NT2/D1 (cell line): Measurements from ENCODE around the gene TOMM20.
"Not testable (repeated sequence)": the region's sequence is repeated elsewhere in the genome, so short reads cannot be mapped to it uniquely, and the experiment has no call there.

ENCODE experiments used
- DNase-seq: peaks from one replicate; pipeline ENCODE4 v3.0.0-alpha.2; 2011; ENCODE audit warnings: low read depth, low spot score
- H3K27me3 ChIP-seq: 2 replicates; pipeline ENCODE4 v1.6.0; 2011; ENCODE audit warnings: mild to moderate bottlenecking; ENCODE audit not compliant: insufficient read length, insufficient read depth
- H3K36me3 ChIP-seq: 2 replicates; pipeline ENCODE4 v1.6.1; 2011; ENCODE audit warnings: mild to moderate bottlenecking, low read length, mixed read lengths; ENCODE audit not compliant: insufficient read depth, insufficient read length
- H3K4me1 ChIP-seq: 2 replicates; pipeline ENCODE4 v1.5.1; 2011; ENCODE audit not compliant: insufficient read depth, insufficient read length
- H3K4me3 ChIP-seq: 2 replicates; pipeline ENCODE4 v1.5.1; 2011; ENCODE audit warnings: low read depth; ENCODE audit not compliant: insufficient read length
- H3K9ac ChIP-seq: 2 replicates; pipeline ENCODE4 v1.6.0; 2011; ENCODE audit warnings: low read depth; ENCODE audit not compliant: insufficient read length
- H3K9me3 ChIP-seq: 2 replicates; pipeline ENCODE4 v1.5.1; 2011; ENCODE audit warnings: mild to moderate bottlenecking, low read length; ENCODE audit not compliant: insufficient read depth
- SUZ12 ChIP-seq: IDR thresholded peaks from 2 replicates; pipeline ENCODE4 v1.6.1; 2011; ENCODE audit not compliant: insufficient read length, insufficient read depth; ENCODE audit errors: extremely low read depth
- YY1 ChIP-seq: IDR thresholded peaks from 2 replicates; pipeline ENCODE4 v1.6.1; 2011; ENCODE audit not compliant: insufficient read length, insufficient read depth
- ZNF274 ChIP-seq: IDR thresholded peaks from 2 replicates; pipeline ENCODE4 v1.6.1; 2011; ENCODE audit warnings: mild to moderate bottlenecking, low read depth, low read length

TOMM20 gene

DNA sequence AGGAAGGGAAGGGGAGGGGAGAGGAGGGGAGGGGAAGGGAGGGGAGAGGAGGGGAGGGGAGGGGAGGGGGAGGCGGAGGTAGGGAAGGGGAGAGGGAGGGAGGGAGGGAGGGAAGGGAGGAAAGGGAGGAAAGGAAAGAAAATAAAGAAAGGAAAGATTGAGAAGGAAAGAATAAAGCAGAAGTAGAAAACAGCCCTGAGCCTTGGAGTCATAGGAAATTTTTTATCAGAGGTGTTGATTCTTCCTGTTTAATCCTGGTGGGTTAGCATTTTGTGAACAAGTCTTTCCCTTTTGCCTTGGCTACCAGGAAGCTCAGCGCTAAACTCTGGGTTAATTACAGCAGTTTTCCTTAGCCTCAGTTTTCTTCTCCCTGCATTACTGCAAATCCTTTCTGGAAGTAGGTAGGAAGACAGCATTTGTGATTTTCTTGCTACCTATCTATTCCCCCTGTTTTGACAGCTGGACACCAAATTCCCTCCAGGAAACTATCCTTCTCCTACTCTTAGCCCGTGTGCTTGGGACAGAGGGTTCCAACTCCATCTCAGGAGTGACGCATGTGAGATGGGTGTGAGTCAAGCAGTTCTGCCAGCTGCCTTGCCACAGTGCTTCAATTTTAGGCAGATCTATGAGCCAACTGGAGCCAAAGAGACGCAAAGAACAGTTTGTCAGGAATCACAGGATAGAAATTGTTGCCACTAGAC, 26.9 kb downstream of the TOMM20 start:
- Histone ChIP-seq H3K9me3 (no peaks in the 10 kb centered on the region), H3K9ac (no peak overlapping the region), H3K4me3 (no peak overlapping the region), H3K27me3 (no peaks in the 10 kb centered on the region), H3K4me1 (no peaks in the 10 kb centered on the region), H3K36me3 (no peaks in the 10 kb centered on the region)
- no peak for TF ChIP-seq YY1
- TF ChIP-seq SUZ12: no peak
- TF ChIP-seq ZNF274: no peak
- DNase-seq: no peak

DNA sequence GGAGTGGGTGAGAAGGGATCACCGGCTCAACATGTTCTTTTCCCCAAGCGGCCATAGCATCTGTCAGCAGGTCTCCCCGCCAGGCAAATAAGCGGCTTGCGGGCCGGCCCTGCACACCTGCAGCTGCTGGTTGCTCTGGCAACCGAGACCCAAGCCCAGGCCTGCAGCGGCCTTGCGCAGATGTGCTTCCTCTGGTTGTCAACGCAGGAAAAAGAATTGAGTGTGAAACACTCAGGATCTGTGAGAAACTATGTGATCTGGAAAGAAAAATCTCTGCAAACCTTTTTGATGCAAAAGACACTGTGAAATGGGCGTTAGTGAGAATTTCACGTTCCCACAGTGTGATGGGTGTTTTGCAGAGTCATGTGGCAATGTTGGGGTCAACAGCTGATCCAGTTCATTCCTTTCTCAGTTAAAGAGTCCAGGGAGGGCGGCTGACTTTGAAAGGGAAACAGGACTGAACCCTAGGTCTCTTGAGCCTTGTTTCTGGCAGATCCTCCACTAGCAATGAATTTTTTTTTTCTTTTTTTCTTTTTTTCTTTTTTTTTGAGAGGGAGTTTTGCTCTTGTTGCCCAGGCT, 28.4 kb downstream of the TOMM20 start:
- H3K9me3 ChIP-seq: no peaks in the 10 kb centered on the region
- TF ChIP-seq ZNF274 (no peak), SUZ12 (no peak), YY1 (no peak)

DNA sequence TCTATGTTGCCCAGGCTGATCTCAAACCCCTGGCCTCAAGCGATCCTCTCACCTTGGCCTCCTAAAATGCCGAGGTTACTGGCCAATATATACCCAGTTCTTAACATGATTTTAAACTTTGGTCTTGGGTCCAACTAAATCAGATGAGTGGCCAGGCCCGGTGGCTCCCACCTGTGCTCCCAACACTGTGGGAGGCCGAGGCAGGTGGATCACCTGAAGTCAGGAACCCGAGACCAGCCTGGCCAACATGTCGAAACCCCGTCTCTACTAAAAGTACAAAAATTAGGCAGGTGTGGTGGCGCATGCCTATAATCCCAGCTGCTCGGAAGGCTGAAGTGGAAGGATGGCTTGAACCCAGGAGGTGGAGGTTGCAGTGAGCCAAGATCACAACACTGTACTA, 29.6 kb downstream of the TOMM20 start:
- no peak for TF ChIP-seq SUZ12
- TF ChIP-seq ZNF274: no peak
- no peak for TF ChIP-seq YY1
- DNase-seq: no peak
- H3K4me3 ChIP-seq: no peak overlapping the region
- no peaks in the 10 kb centered on the region for H3K4me1 ChIP-seq
- no peaks in the 10 kb centered on the region for H3K9me3 ChIP-seq
- H3K9ac ChIP-seq: no peak overlapping the region
- no peaks in the 10 kb centered on the region for H3K36me3 ChIP-seq
- no peaks in the 10 kb centered on the region for H3K27me3 ChIP-seq

More for the DNA sequence above, 28.4 kb downstream of the TOMM20 start:
- no peaks in the 10 kb centered on the region for H3K4me1 ChIP-seq
- DNase-seq: no peak
- H3K27me3 ChIP-seq: no peaks in the 10 kb centered on the region
- H3K36me3 ChIP-seq: no peaks in the 10 kb centered on the region
- H3K4me3 ChIP-seq: no peak overlapping the region
- H3K9ac ChIP-seq: no peak overlapping the region

DNA sequence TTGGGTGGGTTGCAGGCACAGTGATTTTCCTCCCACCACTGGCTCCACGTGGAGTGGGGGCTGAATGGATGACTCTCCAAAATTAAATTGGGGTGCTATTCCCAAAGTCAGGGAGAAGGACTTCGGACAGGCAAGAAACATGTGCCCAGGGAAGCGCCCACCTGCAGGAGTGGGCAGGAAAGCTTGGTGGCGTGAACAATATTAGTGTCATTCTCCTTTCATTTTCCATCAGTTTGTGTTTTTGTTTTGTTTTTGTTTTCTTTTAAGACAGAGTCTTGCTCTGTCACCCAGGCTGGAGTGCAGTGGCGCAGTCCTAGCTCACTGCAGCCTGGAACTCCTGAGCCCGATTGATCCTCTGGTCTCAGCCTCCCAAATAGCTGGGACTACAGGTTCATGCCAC, 30.1 kb downstream of the TOMM20 start:
- Histone ChIP-seq H3K9me3 (no peaks in the 10 kb centered on the region), H3K9ac (no peak overlapping the region), H3K4me3 (no peak overlapping the region), H3K36me3 (no peaks in the 10 kb centered on the region), H3K4me1 (no peaks in the 10 kb centered on the region), H3K27me3 (no peaks in the 10 kb centered on the region)
- no peak for DNase-seq
- no peak for TF ChIP-seq SUZ12
- no peak for TF ChIP-seq ZNF274
- TF ChIP-seq YY1: no peak

DNA sequence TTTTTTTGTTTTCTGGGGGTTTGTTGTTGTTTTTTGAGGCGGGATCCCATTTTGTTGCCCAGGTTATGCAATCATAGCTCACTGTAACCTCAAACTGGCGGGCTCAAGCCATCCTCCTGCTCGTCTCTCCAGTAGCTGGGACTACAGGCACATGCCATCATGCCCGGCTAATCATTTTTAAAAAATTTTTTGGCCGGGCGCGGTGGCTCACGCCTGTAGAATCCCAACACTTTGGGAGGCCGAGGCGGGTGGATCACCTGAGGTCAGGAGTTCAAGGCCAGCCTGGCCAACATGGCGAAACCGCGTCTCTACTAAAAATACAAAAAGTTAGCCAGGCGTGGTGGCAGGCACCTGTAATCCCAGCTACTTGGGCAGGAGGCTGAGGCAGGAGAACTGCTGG, 31.1 kb downstream of the TOMM20 start:
- not testable (repeated sequence) for H3K36me3 ChIP-seq, H3K9ac ChIP-seq, H3K9me3 ChIP-seq, H3K27me3 ChIP-seq, DNase-seq, H3K4me3 ChIP-seq, H3K4me1 ChIP-seq

DNA sequence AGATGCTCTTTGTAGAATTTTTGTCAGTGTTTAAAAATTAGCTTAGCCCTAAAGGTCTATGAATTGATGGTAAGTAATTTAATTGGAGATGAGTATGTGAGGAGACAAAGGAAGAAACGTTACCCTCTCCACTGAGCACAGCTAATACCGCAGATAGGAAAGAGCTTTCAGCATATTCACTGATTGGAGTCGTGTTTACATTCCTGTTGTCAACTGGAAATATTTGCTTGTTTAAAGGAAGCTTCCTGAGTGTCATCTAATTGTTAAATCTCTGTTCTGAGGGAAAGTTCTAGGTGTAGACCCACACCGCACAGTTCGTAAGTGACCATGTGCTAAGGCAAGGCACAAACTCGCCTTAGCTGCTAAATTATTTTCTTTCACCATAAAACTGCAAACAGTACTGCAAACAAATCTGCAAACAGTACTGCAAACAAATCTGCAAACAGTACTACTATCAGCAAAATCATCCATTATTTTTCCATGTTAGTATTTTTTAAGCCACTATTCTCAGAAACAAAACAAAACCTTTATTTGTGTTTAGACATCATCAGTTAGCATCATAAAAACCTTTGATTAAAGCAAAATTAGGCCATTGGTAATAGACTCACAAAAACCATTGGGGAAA, 32.6 kb downstream of the TOMM20 start:
- H3K27me3 ChIP-seq: no peaks in the 10 kb centered on the region
- no peaks in the 10 kb centered on the region for H3K36me3 ChIP-seq
- H3K9me3 ChIP-seq: no peaks in the 10 kb centered on the region
- H3K9ac ChIP-seq: no peak overlapping the region
- TF ChIP-seq ZNF274 (no peak), SUZ12 (no peak), YY1 (no peak)
- no peak for DNase-seq
- H3K4me1 ChIP-seq: peaks cover 7% of the 10 kb centered on the region
- H3K4me3 ChIP-seq: no peak overlapping the region

DNA sequence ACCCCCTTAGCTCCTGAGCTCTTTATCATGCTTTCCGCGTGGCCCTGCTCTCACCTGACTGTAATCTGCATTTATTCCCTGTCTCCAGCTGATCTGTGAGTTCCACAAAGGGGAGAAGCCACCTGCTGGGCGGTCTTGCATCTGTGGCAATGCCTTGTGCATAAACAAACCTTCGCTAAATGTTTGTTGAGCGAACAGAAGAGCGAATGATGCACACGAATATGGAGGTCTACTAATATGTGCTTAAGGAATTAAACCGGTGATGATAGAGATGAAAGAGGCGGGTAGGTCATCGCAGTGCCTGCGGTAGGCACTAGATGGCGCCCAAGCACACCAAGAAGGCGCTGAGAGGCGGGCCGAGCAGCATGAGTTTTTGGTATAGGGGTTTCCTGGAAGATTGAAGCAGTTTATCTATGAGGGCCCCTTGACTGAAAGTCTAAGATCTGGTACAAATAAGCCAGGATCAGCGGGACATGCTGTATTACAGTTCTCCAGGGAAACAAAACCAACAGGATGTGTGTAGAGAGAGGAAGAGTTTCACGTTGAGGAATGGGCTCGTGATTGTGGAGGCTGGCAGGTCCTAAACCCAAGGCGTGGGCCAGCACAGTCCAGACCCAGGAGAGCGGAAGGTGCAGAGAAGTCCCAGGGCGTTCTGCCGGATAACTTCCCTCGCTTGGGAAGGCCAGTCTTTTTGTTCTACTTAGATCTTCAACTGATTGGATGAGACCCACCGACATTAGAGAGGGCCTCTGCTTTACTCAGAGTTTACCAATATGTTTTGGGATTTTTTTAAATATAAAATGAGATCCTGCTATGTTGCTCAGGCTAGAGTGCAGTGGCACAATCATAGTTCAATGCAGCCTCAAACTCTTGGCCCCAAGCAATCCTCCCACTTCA, 34.7 kb downstream of the TOMM20 start:
- H3K27me3 ChIP-seq: no peaks in the 10 kb centered on the region
- H3K9ac ChIP-seq: peak overlapping the region; percentile 69
- H3K4me1 ChIP-seq: peaks cover 17% of the 10 kb centered on the region
- no peaks in the 10 kb centered on the region for H3K9me3 ChIP-seq
- DNase-seq: peak; percentile 78
- TF ChIP-seq YY1: no peak
- no peak for TF ChIP-seq SUZ12
- no peak for TF ChIP-seq ZNF274
- H3K36me3 ChIP-seq: no peaks in the 10 kb centered on the region
- peak overlapping the region; percentile 22 for H3K4me3 ChIP-seq
